Prostate gland (tissue), 2 donors: ENCODE results near the gene ZNF638.

Experiments used
- POLR2A ChIP-seq: fragments of 450-650 bp; IDR thresholded peaks from one replicate; pipeline ENCODE4 v1.6.1; 2016; ENCODE audit warnings: antibody characterized with exemption, mild to moderate bottlenecking
- TF ChIP-seq, protein P1 (sequence below), 4 experiments: fragments of 200-600 bp in 2 of 4; fragments of 450-650 bp in 2 of 4; sonication (generic) in 2 of 4; IDR thresholded peaks; 1 replicate in 3 of 4; 2 replicates in 1 of 4; pipeline ENCODE4 v1.5.1; 2016 to 2019; ENCODE audit warnings: antibody characterized with exemption in 4 of 4, mild to moderate bottlenecking in 2 of 4, moderate library complexity in 2 of 4

- TF ChIP-seq, protein P1, sequence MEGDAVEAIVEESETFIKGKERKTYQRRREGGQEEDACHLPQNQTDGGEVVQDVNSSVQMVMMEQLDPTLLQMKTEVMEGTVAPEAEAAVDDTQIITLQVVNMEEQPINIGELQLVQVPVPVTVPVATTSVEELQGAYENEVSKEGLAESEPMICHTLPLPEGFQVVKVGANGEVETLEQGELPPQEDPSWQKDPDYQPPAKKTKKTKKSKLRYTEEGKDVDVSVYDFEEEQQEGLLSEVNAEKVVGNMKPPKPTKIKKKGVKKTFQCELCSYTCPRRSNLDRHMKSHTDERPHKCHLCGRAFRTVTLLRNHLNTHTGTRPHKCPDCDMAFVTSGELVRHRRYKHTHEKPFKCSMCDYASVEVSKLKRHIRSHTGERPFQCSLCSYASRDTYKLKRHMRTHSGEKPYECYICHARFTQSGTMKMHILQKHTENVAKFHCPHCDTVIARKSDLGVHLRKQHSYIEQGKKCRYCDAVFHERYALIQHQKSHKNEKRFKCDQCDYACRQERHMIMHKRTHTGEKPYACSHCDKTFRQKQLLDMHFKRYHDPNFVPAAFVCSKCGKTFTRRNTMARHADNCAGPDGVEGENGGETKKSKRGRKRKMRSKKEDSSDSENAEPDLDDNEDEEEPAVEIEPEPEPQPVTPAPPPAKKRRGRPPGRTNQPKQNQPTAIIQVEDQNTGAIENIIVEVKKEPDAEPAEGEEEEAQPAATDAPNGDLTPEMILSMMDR (IDR thresholded peaks at IDR 0.05): no peak
- TF ChIP-seq POLR2A: no peak
Observed at GRCh38 chr2:71402427-71402826, 70.8 kb downstream of the ZNF638 start.
